ENCODE data around the gene MAP3K14. TPM values are rescaled to one million over a fixed set of nuclear protein-coding genes. Genes with fewer than 3 reads are reported as not detected.

The MAP3K14 gene
- total RNA-seq, 1 experiment from 2014 or later = 9.2 TPM

DNA sequence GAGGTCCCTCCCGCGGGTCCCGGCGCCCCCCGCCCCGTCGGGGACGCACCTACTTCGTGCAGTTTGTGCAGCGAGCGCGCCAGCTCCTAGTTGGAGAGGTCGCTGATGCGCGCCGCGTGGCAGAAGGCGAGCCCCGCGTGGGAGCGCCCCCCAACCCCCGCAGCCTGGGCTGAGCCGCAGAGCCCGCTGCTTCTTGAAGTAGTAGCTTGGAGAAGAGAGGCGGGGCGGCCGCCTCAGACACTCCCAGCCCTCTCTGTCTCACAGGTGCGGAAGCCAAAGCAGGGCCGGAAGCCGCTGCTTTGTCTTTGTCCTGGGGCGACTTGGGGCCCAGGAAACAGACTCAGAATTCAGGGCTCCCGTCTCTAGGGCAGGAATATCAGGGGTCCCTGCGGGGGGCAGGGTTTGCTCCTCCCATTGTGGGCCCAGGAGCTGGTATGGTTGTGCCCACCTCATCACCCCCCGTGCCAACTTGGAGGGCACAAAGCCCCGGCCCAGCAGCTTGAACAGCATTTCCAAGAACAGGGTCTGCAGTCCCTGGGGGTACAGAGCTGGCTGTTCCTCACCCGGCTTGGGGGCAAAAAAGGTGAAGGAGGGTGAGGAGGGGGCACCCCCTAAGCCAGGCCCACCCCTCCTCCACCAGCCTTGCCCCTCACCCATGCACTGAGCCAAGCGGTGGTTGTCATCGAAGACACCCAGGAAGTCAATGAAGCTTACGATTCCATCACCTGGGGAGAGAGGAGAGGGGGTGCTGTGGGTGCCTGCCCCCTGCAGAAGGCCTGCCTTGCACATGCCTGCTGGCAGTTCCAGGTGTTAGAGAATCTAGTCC, 68.5 kb downstream of the MAP3K14 start:
- Mint-ChIP-seq H3K27me3 (ENCODE audit: insufficient read depth, unreplicated experiment) (no peaks in the 10 kb centered on the region), H3K36me3 (ENCODE audit: insufficient read depth, unreplicated experiment) (peaks cover 14% of the 10 kb centered on the region), H3K4me3 (ENCODE audit: unreplicated experiment) (peak overlapping the region; percentile 96), H3K4me1 (ENCODE audit: insufficient read depth, unreplicated experiment) (peaks cover 24% of the 10 kb centered on the region), H3K27ac (ENCODE audit: low read depth, unreplicated experiment) (peak overlapping the region; percentile 80), H3K9me3 (ENCODE audit: unreplicated experiment) (no peaks in the 10 kb centered on the region)
- BruUV-seq (replicated peaks) = TSS peak; percentile 20
- CTCF ChIA-PET = interaction anchor here (0.6 to 3.3 kb wide), 11 partner anchors 11 to 467 kb away, joined by 3 to 13 read pairs (median 4); no protein-coding TSS in a partner anchor
- POLR2A ChIA-PET = interaction anchor here (0.6 to 2.8 kb wide), 24 partner anchors 10 to 192 kb away, joined by 3 to 22 read pairs (median 4); partner anchors contain the start of genes HEXIM1, HEXIM2, MAP3K14 and NMT1
- peak; percentile 66 for DNase-seq (ENCODE audit: unreplicated experiment)
- intact Hi-C loops (cut with micrococcal nuclease) = no loop called here
- TF ChIP-seq, protein P1, sequence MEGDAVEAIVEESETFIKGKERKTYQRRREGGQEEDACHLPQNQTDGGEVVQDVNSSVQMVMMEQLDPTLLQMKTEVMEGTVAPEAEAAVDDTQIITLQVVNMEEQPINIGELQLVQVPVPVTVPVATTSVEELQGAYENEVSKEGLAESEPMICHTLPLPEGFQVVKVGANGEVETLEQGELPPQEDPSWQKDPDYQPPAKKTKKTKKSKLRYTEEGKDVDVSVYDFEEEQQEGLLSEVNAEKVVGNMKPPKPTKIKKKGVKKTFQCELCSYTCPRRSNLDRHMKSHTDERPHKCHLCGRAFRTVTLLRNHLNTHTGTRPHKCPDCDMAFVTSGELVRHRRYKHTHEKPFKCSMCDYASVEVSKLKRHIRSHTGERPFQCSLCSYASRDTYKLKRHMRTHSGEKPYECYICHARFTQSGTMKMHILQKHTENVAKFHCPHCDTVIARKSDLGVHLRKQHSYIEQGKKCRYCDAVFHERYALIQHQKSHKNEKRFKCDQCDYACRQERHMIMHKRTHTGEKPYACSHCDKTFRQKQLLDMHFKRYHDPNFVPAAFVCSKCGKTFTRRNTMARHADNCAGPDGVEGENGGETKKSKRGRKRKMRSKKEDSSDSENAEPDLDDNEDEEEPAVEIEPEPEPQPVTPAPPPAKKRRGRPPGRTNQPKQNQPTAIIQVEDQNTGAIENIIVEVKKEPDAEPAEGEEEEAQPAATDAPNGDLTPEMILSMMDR (IDR thresholded peaks at IDR 0.05; ENCODE audit: unreplicated experiment) = no peak

DNA sequence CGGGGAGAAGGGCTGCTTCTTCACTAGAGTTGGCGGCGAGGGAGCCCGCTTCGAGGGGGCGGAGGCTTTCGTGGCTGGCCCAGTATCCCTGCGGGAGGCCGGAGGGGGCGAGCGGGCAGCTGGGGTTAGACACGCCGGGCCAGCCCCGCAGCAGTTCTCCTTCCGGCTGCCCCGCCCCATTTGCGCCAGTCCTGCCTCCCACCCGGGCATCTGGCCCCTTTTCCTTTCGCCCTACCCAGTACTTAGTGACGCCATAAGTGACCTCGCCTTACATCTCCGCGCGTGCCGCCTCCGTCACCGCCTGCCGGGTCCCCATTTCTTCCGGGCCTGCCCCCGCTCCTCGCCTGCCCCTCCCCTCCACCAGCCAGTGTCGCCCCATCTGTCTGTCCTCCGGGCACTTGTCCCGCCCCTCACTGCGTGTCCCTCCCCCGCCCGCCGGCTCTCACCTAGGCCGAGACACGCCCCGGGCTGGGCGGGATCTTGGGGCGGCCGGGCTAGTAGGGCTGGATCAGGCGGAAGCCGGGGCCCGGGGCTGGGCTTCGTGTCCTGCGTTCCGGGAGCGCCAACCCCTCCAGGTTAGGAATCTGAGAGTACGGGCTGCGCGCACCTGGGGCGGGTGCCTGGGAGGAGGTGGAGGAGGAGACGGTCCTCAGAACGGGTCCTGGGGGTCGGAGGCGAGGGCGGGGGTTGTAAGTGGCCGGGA, 69.2 kb downstream of the MAP3K14 start:
- peaks cover 8% of the 10 kb centered on the region for H3K36me3 Mint-ChIP-seq (ENCODE audit: insufficient read depth, unreplicated experiment)
- peak overlapping the region; percentile 80 for H3K27ac Mint-ChIP-seq (ENCODE audit: low read depth, unreplicated experiment)
- H3K27me3 Mint-ChIP-seq (ENCODE audit: insufficient read depth, unreplicated experiment) = no peaks in the 10 kb centered on the region
- H3K9me3 Mint-ChIP-seq (ENCODE audit: unreplicated experiment) = no peaks in the 10 kb centered on the region
- DNase-seq (ENCODE audit: unreplicated experiment) = peak; percentile 97
- ChIA-PET POLR2A (interaction anchor here (0.6 to 2.8 kb wide), 22 partner anchors 11 to 186 kb away, joined by 3 to 22 read pairs (median 5); partner anchors contain the start of genes HEXIM1, HEXIM2, MAP3K14 and NMT1), CTCF (interaction anchor here (0.6 to 3.3 kb wide), 7 partner anchors 12 to 467 kb away, joined by 3 to 13 read pairs (median 5); partner anchors contain the start of gene FMNL1)
- TF ChIP-seq, protein P1 (IDR thresholded peaks at IDR 0.05; ENCODE audit: unreplicated experiment) = no peak
- BruUV-seq (replicated peaks) = no TSS peak
- H3K4me1 Mint-ChIP-seq (ENCODE audit: insufficient read depth, unreplicated experiment) = peaks cover 20% of the 10 kb centered on the region
- H3K4me3 Mint-ChIP-seq (ENCODE audit: unreplicated experiment) = peak overlapping the region; percentile 96
- intact Hi-C loops (cut with micrococcal nuclease) = loop anchor here (1.0 kb wide), 1 partner anchor 138 kb away; no protein-coding TSS in a partner anchor

DNA sequence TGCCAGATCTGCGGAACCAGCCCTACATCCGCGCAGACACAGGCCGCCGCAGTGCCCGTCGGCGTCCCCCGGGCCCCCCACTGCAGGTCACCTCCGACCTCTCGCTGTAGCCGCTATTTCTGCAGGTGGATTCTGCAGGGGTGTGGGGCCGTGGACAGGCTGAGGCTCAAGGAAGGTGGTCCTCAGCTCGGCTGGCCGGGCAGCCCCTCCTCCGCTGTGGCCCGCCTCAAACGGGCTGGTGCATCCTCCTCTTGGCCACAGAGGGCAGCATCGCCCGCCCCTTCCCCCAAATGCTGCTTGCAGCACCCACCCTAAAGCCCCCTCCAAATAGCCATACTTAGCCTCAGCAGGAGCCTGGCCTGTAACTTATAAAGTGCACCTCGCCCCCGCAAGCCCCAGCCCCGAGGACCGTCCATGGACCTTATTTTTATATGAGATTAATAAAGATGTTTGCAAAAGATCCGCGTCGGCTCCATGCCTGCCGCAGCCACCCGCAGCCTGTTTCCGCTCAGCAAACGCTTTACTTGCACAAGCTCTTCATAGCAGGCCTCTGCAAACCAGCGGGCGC, 69.9 kb downstream of the MAP3K14 start:
- no TSS peak for BruUV-seq (replicated peaks)
- intact Hi-C loops (cut with micrococcal nuclease) = loop anchor here (1.0 kb wide), 1 partner anchor 138 kb away; no protein-coding TSS in a partner anchor
- no peak for DNase-seq (ENCODE audit: unreplicated experiment)
- Mint-ChIP-seq H3K4me3 (ENCODE audit: unreplicated experiment) (peak overlapping the region; percentile 96), H3K9me3 (ENCODE audit: unreplicated experiment) (no peaks in the 10 kb centered on the region), H3K27me3 (ENCODE audit: insufficient read depth, unreplicated experiment) (no peaks in the 10 kb centered on the region), H3K36me3 (ENCODE audit: insufficient read depth, unreplicated experiment) (peaks cover 8% of the 10 kb centered on the region), H3K27ac (ENCODE audit: low read depth, unreplicated experiment) (peak overlapping the region; percentile 80), H3K4me1 (ENCODE audit: insufficient read depth, unreplicated experiment) (peaks cover 18% of the 10 kb centered on the region)
- ChIA-PET POLR2A (interaction anchor here (0.6 to 2.8 kb wide), 13 partner anchors 16 to 135 kb away, joined by 3 to 22 read pairs (median 7); partner anchors contain the start of genes HEXIM1, HEXIM2 and MAP3K14), CTCF (interaction anchor here (1.0 to 3.3 kb wide), 5 partner anchors 12 to 44 kb away, joined by 3 to 13 read pairs (median 6); partner anchors contain the start of gene FMNL1)
- TF ChIP-seq, protein P1 (IDR thresholded peaks at IDR 0.05; ENCODE audit: unreplicated experiment) = peak; percentile 28

All from MCF 10A (cell line).